Astrocyte (in vitro differentiated cells and primary cell): ENCODE data around the gene FGD2.

Experiments used
- EZH2 ChIP-seq: IDR thresholded peaks from 2 replicates; pipeline ENCODE4 v1.6.1; 2012; ENCODE audit warnings: mild to moderate bottlenecking, low read length, inconsistent platforms; ENCODE audit not compliant: insufficient read depth
- TF ChIP-seq, protein P1 (sequence below): IDR thresholded peaks from 2 replicates; pipeline ENCODE4 v1.5.1; 2011; ENCODE audit warnings: low read depth, mild to moderate bottlenecking, inconsistent platforms, low read length, moderate library complexity; ENCODE audit not compliant: insufficient read depth

DNA sequence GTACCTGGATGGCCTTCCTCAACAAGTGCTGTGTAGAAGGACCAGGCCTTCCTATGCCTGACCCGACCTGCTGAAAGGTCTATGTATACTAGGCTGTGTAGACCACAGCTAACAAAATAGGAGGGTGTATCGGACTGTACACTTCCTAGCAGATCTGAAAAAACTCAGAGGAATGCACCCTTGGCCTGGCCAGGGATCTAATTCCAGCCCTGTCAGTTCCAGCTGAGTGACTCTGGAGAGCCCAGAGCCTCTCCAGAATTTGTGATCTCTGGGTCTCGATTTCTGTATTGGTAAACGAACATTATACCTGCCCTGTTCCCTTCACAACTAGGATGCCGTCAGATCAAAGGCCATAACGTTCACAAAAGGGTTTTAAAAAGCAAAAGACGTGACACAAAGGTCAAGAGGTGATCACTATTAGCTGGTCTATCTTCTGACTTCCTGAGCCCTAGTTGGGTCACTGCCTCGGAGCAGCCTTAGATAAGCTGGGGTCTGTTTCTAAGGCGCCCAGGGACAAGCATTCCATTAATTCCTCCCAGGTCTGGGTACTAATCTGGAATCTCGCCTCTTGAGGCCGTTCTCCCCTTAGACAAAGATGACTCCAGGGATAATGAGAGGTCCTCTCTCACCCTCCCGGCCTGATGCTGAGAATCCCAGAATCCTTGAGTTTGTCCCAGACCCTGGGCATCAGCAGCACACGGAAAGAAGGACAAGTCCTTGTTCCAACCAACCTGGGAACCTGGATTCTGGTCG, 33.4 kb upstream of the FGD2 start:
- TF ChIP-seq, protein P1, sequence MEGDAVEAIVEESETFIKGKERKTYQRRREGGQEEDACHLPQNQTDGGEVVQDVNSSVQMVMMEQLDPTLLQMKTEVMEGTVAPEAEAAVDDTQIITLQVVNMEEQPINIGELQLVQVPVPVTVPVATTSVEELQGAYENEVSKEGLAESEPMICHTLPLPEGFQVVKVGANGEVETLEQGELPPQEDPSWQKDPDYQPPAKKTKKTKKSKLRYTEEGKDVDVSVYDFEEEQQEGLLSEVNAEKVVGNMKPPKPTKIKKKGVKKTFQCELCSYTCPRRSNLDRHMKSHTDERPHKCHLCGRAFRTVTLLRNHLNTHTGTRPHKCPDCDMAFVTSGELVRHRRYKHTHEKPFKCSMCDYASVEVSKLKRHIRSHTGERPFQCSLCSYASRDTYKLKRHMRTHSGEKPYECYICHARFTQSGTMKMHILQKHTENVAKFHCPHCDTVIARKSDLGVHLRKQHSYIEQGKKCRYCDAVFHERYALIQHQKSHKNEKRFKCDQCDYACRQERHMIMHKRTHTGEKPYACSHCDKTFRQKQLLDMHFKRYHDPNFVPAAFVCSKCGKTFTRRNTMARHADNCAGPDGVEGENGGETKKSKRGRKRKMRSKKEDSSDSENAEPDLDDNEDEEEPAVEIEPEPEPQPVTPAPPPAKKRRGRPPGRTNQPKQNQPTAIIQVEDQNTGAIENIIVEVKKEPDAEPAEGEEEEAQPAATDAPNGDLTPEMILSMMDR = no peak
- TF ChIP-seq EZH2 = no peak
